GM12892 (cell line): ENCODE results near the gene RAVER2.
A peak's percentile ranks its signal among the peaks of the same experiment; 100 is the strongest.
"Not testable (repeated sequence)": the region's sequence is repeated elsewhere in the genome, so short reads cannot be mapped to it uniquely, and the experiment has no call there.

Source experiments
- DNase-seq: peaks from one replicate; pipeline ENCODE4 v3.0.0; 2011; ENCODE audit not compliant: insufficient read length
- FAIRE-seq: peaks from 2 replicates; lab custom pipeline; 2011; peaks lifted over from hg19 to GRCh38; lab: Jason Lieb, UNC
- POLR2A ChIP-seq: IDR thresholded peaks from 2 replicates; pipeline ENCODE4 v1.6.1; 2011; ENCODE audit warnings: low read depth, low read length, control low read depth
- POLR2AphosphoS5 ChIP-seq: IDR thresholded peaks from 2 replicates; pipeline ENCODE4 v1.6.1; 2011; ENCODE audit warnings: low read depth, low read length, control low read depth
- TAF1 ChIP-seq: IDR thresholded peaks from 2 replicates; pipeline ENCODE4 v1.6.1; 2011; ENCODE audit warnings: low read depth, mild to moderate bottlenecking, control low read depth, low read length, borderline replicate concordance

The RAVER2 gene

GRCh38 chr1:64721135-64721534 is 23.7 kb upstream of the RAVER2 start:
- TF ChIP-seq POLR2A (no peak), TAF1 (no peak), POLR2AphosphoS5 (no peak)
- DNase-seq (no peak), FAIRE-seq (no peak)

- no peak for FAIRE-seq
- DNase-seq: no peak
- no peak for TF ChIP-seq POLR2AphosphoS5
- TF ChIP-seq POLR2A: no peak
- TF ChIP-seq TAF1: no peak
These were observed 23.2 kb upstream of the RAVER2 start for GRCh38 chr1:64721576-64722145.

- TF ChIP-seq POLR2AphosphoS5 (no peak), POLR2A (no peak), TAF1 (no peak)
- DNase-seq: no peak
- FAIRE-seq: no peak
These were observed 17.0 kb upstream of the RAVER2 start for GRCh38 chr1:64727861-64728260.

- TF ChIP-seq TAF1 (no peak), POLR2A (no peak), POLR2AphosphoS5 (no peak)
- DNase-seq (no peak), FAIRE-seq (no peak)
These were observed 11.1 kb upstream of the RAVER2 start for GRCh38 chr1:64733581-64734286.

- FAIRE-seq: no peak
- TF ChIP-seq POLR2A (no peak), POLR2AphosphoS5 (no peak), TAF1 (no peak)
- no peak for DNase-seq
These were observed 10.6 kb upstream of the RAVER2 start for GRCh38 chr1:64734287-64734652.

- not testable (repeated sequence) for FAIRE-seq, DNase-seq
These were observed 4.2 kb upstream of the RAVER2 start for GRCh38 chr1:64740687-64741086.

GRCh38 chr1:64743954-64744491 is 852 bp upstream of the RAVER2 start:
- TF ChIP-seq TAF1: no peak
- TF ChIP-seq POLR2AphosphoS5: no peak
- TF ChIP-seq POLR2A: no peak
- DNase-seq (no peak), FAIRE-seq (no peak)

- DNase-seq: peak; percentile 5
- no peak for FAIRE-seq
- TF ChIP-seq TAF1 (no peak), POLR2AphosphoS5 (no peak), POLR2A (no peak)
These were observed 508 bp downstream of the RAVER2 start for GRCh38 chr1:64745181-64745985.

GRCh38 chr1:64745986-64746940 is 1.4 kb downstream of the RAVER2 start:
- TF ChIP-seq POLR2AphosphoS5 (no peak), TAF1 (no peak)
- no peak for DNase-seq
- FAIRE-seq: no peak

GRCh38 chr1:64748222-64748621 is 3.3 kb downstream of the RAVER2 start:
- FAIRE-seq: no peak
- DNase-seq: no peak
- TF ChIP-seq TAF1: no peak
- no peak for TF ChIP-seq POLR2AphosphoS5
- TF ChIP-seq POLR2A: no peak

GRCh38 chr1:64748706-64749105 is 3.8 kb downstream of the RAVER2 start:
- TF ChIP-seq POLR2A (no peak), POLR2AphosphoS5 (no peak), TAF1 (no peak)
- no peak for FAIRE-seq
- DNase-seq: no peak
